ENCODE results near the gene SND1.

GRCh38 chr7:127751062-127751461 lies 99.1 kb downstream of the SND1 start:
- TF ChIP-seq CTCF (IDR thresholded peaks at IDR 0.05; ENCODE audit: low read length), result no peak
- TF ChIP-seq EZH2 (IDR thresholded peaks at IDR 0.05; ENCODE audit: borderline replicate concordance, low read length), result no peak

All from OCI-LY1 (cell line).